ENCODE measurements around the gene GALE.
A peak's percentile ranks its signal among the peaks of the same experiment; 100 is the strongest.
"Not testable (repeated sequence)": the region's sequence is repeated elsewhere in the genome, so short reads cannot be mapped to it uniquely, and the experiment has no call there.

Gene GALE

GRCh38 chr1:23800400-23801337 is at the start of gene GALE:
Gene GALE (minus strand): TSS chr1:23800754. CDS start chr1:23799007, 1,747 bp downstream.
- DNase-seq (ENCODE audit: low read depth in 2 of 2): peak; percentile 97

- DNase-seq (ENCODE audit: low read depth in 2 of 2): no peak
Measured at GRCh38 chr1:23848673-23849616, 48.4 kb upstream of the GALE start.

DNA sequence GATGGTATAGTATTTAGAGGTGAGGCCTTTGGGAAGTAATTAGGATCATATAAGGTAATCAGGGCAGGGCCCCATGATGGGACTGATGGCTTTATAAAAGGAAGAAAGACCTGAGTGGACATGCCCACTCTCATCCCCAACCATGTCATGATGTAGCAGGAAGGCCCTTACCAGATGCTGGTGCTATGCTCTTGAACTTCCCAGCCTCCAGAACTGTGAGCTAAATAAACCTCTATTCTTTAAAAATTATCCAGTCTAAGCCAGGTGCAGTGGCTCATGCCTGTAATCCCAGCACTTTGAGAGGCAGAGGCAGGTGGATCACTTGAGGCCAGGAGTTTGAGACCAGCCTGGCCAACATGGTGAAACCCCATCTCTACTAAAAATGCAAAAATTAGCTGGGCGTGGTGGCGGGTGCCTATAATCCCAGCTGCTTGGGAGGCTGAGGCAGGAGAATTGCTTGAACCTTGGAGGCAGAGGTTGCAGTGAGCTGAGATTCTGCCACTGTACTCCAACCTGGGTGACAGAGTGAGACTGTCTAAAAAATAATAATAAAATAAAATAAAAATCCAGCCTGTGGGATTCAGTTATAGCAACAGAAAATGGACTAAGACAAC is 47.0 kb upstream of the GALE start:
- not testable (repeated sequence) for DNase-seq (ENCODE audit: low read depth in 2 of 2)

- no peak for DNase-seq (ENCODE audit: low read depth in 2 of 2)
Measured at GRCh38 chr1:23845163-23845562, 44.6 kb upstream of the GALE start.

DNA sequence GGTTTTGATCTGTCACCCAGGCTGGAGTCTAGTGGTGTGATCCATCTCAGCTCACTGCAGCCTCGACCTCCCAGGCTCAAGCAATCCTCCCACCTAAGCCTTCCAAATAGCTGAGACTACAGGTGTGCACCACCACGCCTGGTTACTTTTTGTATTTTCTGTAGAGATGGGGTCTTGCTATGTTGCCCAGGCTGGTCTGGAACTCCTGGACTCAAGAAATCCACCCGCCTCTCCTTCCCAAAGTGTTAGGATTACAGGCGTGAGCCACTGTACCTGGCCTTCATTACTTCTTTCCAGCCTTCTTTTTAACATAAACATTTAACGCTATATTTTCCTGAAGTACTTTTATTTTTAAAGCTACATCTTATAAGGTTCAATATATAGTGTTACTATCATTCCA is 43.1 kb upstream of the GALE start:
- no peak for DNase-seq (ENCODE audit: low read depth in 2 of 2)

DNA sequence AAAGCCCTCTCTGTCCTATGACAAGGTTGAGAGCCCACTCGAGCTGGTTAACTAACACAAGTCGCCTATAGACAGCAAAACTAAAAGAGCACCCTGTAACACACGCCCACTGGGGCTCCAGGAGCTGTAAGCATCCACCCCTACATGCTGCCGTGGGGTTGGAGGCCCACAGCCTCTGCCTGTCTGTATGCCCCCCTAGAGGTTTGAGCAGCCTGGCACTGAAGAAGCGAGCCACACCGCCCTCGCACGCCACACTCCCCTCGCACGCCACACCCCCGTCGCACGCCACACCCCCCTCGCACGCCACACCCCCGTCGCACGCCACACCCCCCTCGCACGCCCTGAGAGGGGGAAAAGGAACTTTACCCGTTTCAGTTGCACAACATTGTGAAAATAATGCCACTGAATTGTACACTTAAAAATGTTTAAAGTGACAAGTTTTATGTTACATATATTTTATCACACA is 37.9 kb upstream of the GALE start:
- peak; percentile 44 to 57 for DNase-seq (ENCODE audit: low read depth in 2 of 2)

- no peak for DNase-seq (ENCODE audit: low read depth in 2 of 2)
Measured at GRCh38 chr1:23837908-23838307, 37.4 kb upstream of the GALE start.

GRCh38 chr1:23836037-23836436 is 35.5 kb upstream of the GALE start:
- no peak for DNase-seq (ENCODE audit: low read depth in 2 of 2)

DNA sequence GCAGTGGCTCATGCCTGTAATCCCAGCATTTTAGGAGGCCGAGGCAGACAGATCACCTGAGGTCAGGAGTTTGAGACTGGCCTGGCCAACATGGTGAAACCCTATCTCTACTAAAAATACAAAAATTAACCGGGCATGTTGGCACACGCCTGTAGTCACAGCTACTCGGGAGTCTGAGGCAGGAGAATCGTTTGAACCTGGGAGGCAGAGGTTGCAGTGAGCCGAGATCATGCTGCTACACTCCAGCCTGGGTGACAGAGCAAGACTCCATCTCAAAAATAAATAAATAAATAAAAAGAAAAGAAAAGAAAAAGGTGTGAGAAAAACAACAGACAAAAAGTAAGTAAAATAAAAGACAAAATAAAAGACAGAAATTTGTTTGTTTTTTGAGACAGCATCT is 33.6 kb upstream of the GALE start:
- DNase-seq (ENCODE audit: low read depth in 2 of 2): not testable (repeated sequence)

DNA sequence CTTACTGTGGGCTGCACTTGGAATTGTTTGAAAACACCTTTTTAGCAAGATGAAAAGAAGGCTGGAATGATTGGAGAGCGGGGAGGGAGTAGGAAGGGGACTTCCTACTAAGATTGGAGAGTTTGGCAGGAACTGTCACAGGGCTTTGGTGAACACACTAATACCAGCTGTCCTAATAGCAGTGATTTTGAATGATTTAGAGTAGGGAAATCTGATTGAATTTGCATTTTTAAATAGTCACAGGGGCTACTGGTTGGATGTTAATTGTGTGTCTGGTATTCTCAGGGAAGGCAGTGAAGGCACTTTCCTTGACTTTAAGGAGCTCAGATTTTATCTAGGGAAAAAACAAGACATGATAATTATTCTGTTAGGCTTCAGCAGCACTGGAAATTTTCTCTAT is 27.2 kb upstream of the GALE start:
- no peak for DNase-seq (ENCODE audit: low read depth in 2 of 2)

DNA sequence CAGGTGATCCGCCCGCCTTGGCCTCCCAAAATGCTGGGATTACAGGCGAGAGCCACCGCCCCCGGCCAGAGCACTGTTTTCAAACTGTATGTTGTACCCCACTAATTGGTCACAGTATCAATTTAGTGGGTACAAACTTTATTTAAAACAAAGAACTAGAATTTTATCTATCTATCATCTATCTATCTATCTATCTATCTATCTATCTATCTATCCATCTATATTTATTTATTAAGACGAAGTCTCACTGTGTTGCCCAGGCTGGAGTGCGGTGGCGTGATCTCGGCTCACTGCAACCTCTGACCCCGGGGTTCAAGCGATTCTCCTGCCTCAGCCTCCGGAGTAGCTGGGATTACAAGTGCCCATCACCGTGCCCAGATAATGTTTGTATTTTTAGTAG is 26.0 kb upstream of the GALE start:
- not testable (repeated sequence) for DNase-seq (ENCODE audit: low read depth in 2 of 2)

GRCh38 chr1:23825762-23826522 is 25.4 kb upstream of the GALE start:
- no peak for DNase-seq (ENCODE audit: low read depth in 2 of 2)

GRCh38 chr1:23825076-23825761 is 24.7 kb upstream of the GALE start, which contains the start of gene HMGCL:
Gene HMGCL (minus strand): TSS chr1:23825429. CDS start chr1:23825415, 14 bp downstream.
- DNase-seq (ENCODE audit: low read depth in 2 of 2): peak; percentile 83 to 86

- DNase-seq (ENCODE audit: low read depth in 2 of 2): no peak
Measured at GRCh38 chr1:23824711-23825075, 24.1 kb upstream of the GALE start.

DNA sequence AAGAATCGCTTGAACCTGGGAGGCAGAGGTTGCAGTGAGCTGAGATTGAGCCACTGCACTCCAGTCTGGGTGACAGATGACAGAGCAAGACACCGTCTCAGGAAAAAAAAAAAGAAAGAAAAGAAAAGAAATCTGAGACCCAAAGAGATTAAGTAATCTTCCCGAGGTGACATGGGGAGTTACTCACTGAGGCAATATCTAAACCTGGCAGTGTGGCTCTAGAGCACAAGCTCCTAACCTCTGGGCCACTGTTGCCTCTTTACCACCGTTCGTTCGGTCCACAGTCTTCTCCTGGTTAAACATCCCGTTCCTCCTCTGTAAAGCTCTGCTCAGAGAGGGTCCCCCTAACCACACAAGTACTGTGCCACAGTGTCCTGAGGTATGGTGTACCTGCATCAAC is 23.2 kb upstream of the GALE start:
- DNase-seq (ENCODE audit: low read depth in 2 of 2): no peak

- DNase-seq (ENCODE audit: low read depth in 2 of 2): no peak
Measured at GRCh38 chr1:23817633-23818032, 17.1 kb upstream of the GALE start.

DNA sequence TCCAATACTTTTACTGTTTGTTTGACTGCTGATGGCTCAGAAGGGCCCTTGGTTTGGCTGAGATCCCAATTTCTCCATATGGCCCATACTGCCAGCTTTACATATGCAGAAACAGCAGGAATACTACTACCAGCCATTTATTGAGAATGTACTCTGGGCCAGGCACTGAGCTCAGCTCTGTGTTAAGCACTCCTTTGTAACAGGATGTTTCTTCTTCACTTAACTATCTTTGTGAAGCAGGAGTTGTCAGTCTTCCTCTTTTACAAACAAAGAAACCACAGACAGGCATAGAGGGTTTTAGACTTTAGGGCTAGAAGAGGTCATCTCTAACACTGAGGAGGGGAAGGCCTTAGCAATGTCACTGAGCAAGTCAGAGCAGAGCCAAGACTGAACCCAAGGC is 16.4 kb upstream of the GALE start:
- DNase-seq (ENCODE audit: low read depth in 2 of 2): no peak

- no peak for DNase-seq (ENCODE audit: low read depth in 2 of 2)
Measured at GRCh38 chr1:23816361-23816760, 15.8 kb upstream of the GALE start.

- no peak for DNase-seq (ENCODE audit: low read depth in 2 of 2)
Measured at GRCh38 chr1:23814016-23814415, 13.5 kb upstream of the GALE start.

DNA sequence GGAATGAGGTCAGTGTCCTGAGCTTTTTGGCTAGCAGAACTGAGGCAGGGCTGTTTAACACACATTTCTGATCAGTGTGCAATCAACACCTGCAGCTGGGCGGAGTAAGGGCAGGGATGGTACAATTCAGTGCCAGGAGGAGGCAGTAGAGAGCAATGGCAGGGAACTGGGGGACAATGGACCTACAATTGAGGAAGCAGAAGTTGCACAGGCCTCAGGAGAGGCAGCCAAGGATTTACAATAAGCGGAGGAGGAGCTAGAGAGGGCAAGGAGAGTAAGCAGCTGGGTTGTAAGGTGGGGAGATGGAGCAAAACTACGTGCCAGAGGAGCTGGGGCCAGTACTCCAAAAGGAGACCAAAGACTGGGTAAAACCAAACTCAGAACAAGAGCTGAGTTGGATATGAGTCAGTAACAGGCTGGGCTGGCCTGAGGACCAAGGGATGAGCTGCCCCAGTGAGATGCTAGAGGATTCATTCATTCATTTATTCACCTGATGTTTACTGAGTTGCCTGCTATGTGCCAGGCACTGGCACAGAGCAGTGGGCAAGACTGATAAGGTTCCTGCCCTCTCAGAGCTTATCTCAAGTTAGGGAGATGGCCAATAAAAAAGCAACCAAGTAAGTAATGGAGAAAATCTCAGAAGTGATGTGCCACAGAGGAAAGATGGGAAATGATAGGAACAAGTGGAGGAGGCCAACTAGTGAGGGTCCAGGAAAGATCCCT is 10.4 kb upstream of the GALE start:
- DNase-seq (ENCODE audit: low read depth in 2 of 2): no peak

Measured in stimulated activated CD8-positive, alpha-beta memory T cell treated with anti-CD3 and anti-CD28 coated beads, Interleukin-15, amount 100 ng/mL, for 48 hours (primary cell).